ENCODE measurements around the gene ZFR2.
A peak's percentile ranks its signal among the peaks of the same experiment; 100 is the strongest.
"Not testable (repeated sequence)": the region's sequence is repeated elsewhere in the genome, so short reads cannot be mapped to it uniquely, and the experiment has no call there.

ZFR2 gene

DNA sequence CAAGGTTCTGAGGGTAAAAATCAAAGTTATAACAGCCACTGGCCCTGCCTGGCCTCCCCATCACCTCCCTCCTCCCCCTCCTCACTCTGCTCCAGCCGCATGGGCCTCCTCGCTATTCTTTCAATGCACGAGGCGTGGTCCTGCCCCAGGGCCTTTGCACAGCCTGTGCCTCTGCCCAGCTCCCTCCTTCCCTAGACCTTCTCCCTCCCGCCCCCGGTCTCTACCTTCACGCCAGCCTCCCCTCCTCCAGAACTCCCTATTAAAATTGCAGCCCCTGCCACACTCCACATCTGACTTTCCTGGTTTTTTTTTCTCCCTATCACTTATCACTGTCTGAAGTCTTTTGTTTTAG, 100.1 kb downstream of the ZFR2 start:
- no peak for DNase-seq

DNA sequence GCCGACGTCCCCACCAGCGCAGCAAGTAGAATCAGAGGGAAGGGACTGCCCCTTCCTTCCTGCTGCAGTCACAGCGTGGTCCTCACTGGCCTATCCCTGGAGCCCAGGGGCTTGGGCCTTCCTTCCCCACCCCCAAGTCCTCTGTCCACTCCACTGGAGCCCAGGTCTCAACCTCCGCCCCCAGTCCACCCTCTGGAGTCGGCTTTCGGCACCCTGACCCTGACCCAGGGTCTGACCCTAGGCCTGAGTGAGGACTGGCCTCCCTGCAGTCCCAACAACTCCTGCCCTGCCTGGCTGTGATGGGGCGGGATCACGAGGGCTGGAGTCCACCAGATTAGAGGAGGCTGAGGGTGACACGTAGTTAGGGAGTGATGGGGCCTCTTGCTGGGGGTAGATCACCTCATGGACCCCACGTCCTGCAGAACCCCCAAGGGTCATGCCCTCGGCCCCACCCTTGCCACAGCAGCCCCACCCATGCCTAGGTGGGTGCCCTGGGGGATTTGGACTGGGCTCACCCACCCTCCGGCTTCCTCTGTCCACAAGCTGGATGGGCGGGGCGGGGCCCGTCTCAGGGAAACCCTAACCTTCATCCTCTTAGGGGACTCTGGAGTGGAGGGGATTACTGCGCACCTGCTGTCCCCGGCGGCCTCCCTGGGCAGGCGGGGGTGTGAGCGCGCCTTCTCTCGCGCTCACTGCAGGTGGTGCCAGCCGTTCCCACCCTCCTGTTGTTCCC, 100.7 kb downstream of the ZFR2 start:
- no peak for DNase-seq

GRCh38 chr19:3767050-3767449, 101.8 kb downstream of the ZFR2 start:
- DNase-seq = no peak

DNA sequence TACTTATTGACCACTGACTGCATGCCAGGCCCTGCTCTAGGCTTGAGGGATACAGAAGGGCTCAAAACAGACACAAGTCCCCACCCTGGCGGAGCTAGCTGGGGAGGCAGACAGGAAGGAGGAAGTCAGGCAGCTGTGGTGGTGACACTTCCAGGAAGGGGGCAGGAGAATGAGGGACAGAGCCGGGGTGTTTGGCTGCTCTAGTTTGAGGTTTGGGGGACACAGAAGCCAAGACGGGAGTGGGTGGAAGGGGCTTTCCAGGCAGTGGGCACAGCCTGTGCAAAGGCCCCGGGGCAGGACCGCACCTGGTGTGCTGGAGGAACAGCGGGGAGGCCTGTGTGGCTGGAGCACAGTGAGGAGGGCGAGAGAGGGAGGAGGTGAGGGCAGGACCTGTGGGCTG, 102.3 kb downstream of the ZFR2 start:
- peak; percentile 59 for DNase-seq

GRCh38 chr19:3765757-3766156, 103.1 kb downstream of the ZFR2 start:
- DNase-seq = not testable (repeated sequence)

GRCh38 chr19:3765121-3765520, 103.7 kb downstream of the ZFR2 start:
- no peak for DNase-seq

DNA sequence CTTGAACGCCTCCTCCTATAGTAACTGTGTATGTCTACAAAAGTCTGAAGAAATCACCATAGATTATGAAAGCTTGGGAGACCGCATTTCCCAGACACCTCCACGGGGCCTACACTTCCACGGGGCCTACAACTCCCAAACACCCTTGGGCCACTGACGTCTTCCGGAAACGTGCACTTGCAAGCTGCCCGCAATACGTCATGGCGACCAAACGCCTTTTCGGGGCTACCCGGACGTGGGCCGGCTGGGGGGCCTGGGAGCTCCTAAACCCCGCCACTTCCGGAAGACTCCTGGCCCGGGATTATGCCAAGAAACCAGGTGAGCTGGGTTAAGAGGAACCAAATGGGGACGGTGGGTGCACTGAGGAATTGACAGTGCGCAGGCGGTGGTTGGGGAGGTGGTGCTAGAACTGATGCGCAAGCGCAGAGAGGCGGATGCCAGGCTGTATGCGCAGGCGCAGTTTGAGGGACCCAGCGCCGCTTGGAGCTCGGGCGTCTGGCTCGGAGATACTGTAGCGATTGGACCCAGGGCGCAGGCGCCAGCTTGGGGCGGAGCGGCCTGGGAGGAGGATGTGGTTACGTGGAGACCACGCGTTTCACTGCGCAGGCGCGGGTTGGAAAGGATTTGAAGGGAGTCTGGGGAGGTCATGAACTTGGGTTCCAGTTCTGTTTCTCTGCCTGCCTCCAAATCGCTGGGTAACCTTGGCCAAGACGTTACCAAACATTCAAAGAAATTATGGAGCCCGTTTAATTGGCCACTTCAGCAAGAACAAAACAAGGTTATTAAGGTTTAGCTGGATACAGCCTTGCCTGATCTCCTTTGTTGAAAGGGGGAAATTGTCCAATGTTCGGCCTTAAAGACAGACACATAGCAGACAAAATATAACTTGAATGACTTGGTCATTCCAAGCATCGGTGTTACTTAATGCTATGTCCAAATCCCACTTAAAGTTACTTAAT, 106.1 kb downstream of the ZFR2 start, which contains the start of gene MRPL54:
MRPL54 (plus strand) TSS at position 182 of the 959 bp plus-strand sequence; CDS start at position 201, 19 bp downstream.
- peak; percentile 100 for DNase-seq

- DNase-seq = no peak
These were observed 106.7 kb downstream of the ZFR2 start for GRCh38 chr19:3762130-3762473.

GRCh38 chr19:3761382-3762129, 107.3 kb downstream of the ZFR2 start, which contains the start of gene APBA3:
Gene APBA3 (minus strand): TSS chr19:3761692. CDS start chr19:3760264, 1,428 bp downstream.
- DNase-seq = peak; percentile 91

- DNase-seq = no peak
These were observed 107.9 kb downstream of the ZFR2 start for GRCh38 chr19:3760871-3761361.

DNA sequence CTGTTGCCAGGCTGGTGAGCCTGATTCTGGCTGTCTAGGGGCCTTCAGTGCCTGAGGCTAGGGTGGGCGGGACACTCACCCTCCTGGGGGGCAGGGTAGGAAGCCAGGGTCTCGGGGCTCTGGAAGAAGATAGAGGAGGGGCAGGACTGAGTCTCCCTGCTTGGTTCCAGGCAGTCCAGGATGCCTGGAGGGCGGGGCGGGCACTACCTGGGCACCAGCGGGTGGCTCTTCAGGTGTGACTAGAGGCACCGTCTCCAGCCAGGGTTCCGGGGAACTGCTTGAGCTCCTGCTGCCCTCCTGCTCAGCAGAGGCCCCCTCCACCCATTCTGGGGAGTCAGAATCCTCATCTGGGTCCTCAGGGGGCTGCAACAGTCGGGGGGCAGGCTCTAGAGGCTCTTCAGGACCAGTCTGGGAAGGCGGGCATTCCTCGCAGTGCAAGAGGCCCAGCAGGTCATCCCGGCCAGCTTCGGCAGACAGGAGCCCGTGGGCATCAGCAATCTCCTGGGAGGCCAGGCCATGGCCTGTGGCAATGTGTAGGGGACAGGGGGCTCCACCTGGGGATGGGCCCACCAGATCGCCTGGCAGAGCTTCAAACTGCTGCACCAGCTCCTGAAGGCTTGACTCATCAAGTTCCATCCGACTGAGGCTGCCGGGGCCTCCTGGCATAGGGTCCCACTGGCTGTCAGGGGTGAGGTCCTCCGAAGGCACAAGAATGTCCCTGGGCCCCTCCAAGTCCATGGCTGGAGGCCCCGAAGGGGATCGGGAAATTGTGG, 109.2 kb downstream of the ZFR2 start:
- no peak for DNase-seq

DNA sequence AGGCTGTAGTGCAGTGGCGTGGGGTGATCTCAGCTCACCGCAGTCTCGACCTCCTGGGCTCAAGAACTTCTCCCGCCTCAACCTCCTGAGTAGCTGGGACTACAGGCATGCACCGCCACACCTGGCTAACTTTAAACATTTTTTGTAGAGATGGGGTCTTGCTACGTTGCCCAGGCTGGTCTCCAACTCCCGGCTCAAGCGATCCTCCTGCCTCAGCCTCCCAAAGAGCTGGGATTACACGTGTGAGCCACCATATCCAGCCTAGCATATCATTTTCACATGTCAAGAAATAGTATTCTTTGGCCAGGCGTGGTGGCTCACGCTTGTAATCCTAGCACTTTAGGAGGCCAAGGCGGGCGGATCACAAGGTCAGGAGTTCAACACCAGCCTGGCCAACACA, 110.5 kb downstream of the ZFR2 start:
- not testable (repeated sequence) for DNase-seq

DNA sequence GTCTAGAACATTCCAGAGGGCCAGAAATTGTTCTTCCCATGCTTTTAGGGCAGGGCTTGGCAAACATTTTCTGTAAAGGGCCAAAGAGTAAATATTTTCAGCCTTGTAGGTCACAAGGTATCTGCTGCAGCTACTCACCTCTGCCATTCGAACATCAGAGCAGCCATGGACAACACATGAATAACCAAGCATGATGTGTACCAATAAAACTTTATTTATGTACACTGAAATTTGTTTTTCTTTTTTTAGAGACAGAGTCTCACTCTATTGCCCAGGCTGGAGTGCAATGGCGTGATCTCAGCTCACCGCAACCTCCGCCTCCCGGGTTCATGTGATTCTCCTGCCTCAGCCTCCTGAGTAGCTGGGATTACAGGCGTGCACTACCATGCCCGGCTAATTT, 111.1 kb downstream of the ZFR2 start:
- DNase-seq = not testable (repeated sequence)
